GM08714 (cell line): ENCODE results near the gene PCDH19.

ENCODE experiments used
- H3K4me3 ChIP-seq: fragments of 200-500 bp; sonication (Bioruptor generic); 2 replicates; pipeline ENCODE4 v1.5.1; 2014; ENCODE audit warnings: mild to moderate bottlenecking, low read length, inconsistent platforms
- ZNF274 ChIP-seq: IDR thresholded peaks from 2 replicates; pipeline ENCODE4 v1.6.1; 2012; ENCODE audit warnings: mild to moderate bottlenecking, low read depth, low read length

PCDH19 gene

DNA sequence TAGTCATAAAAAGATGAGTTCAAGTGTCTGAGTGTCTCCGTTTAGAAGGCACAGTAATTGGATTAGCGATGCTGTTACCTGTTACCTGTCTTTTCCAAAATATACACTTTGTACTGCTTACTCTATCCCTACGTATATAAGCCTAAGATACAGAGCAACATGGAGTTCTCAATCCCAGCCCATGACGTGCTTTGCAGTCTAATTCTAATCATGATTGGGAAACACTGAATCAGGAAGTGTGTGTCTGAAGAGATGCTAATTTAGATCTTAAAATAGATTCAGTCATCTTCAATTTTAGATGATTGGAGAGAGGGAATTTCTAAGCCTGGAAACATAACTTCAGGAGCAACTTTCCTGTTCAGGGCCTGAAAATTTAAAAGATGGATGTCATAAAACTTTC is 115.1 kb downstream of the PCDH19 start:
- TF ChIP-seq ZNF274: no peak
- H3K4me3 ChIP-seq: no peak overlapping the region

DNA sequence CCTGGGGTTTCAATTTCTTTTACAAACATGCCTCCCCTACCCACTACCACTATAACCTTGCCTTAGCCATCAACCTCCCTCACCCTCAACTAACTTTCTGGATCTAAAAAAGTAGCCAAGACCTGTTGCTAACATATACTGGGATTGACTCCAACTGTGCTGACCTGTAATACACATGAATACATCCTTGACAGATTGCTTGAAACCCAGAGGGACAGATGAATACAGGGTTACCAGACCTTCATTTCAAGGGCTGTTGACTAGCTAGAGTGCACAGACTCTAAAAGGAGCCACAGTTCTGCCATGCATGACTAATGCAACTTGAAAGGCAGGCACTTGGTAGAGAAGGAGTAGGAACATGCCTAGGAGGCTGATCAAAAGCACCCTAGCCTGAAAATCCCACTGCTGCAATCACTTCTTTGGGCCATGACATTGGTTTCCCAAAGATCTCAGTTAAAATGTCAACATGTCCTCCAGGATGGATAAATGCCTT is 121.0 kb downstream of the PCDH19 start:
- TF ChIP-seq ZNF274: no peak

DNA sequence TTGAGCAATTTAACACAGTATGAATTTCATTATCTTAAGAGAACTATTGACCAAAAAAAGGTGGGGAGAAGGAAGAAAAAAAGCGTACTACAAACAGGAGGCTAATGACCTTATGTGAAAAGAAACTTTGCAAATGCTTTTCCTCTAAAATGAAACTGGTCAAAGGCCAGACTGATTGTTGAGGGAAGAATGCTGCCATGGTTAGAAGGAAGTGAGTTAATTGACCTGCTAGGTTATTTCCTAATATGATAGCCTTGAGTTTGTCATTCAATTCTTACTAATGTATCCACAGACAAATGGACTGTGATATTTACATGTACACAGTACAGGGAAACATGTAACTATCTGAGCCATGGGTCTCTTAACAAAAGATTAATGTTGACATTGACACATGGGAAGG is 132.8 kb downstream of the PCDH19 start:
- no peak overlapping the region for H3K4me3 ChIP-seq
- no peak for TF ChIP-seq ZNF274

More for the DNA sequence above, 121.0 kb downstream of the PCDH19 start:
- no peak overlapping the region for H3K4me3 ChIP-seq

DNA sequence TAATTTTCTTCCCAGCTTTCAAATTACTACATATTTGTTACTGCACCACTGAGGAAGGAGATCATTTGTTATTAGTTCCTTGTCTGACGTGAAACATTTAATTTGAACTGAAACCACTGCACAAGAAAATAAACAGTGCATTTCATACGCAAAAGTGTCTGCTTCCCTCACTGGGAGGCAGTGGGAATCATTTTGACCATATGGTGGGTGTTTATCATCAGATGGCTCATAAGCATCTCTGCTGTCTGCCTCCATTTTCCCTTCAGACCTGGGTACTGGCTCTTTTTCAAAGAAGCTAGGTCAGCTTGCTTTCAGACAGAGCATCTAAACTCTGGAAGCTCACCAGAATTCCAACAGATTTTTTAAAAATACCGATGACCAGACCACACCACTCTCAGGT is 135.2 kb downstream of the PCDH19 start:
- no peak overlapping the region for H3K4me3 ChIP-seq
- TF ChIP-seq ZNF274: no peak

DNA sequence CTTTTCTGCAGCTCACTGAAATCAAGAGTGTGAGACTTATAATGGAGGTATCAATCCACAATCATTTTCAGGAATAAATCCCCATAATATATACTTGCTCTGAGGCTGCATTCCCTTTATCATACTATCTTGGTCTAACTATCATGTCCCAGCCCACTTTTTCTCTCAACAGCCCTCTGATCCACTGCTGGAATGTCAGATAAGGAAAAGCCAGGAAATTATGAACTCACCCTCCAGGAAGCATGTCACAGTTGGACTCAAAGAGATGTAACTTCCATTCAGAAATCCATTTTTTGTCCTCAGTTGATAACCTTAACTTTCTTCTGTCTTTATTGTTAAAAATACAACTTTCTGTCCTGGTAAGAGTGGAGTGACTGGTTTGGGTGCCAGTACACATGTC is 144.9 kb downstream of the PCDH19 start:
- H3K4me3 ChIP-seq: no peak overlapping the region
- no peak for TF ChIP-seq ZNF274

DNA sequence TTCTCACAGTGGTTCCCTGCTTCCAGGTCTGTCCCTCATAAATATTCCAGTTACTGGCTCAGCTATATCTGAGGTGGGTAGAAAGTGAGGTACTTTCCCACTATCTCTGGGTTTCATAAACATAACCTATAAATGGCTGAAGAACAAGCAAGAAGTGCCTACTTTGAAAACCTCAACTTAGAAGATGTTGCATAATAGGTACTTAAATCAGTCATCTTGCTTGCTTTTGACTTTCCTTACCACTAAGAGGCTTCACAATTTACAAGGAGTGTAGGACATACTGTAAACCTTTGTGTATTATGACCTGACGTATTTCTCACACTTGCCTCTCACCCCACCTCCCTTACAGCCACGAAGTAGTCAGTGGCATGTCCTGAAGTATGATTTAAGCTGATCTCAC is 145.9 kb downstream of the PCDH19 start:
- TF ChIP-seq ZNF274: no peak
- no peak overlapping the region for H3K4me3 ChIP-seq

DNA sequence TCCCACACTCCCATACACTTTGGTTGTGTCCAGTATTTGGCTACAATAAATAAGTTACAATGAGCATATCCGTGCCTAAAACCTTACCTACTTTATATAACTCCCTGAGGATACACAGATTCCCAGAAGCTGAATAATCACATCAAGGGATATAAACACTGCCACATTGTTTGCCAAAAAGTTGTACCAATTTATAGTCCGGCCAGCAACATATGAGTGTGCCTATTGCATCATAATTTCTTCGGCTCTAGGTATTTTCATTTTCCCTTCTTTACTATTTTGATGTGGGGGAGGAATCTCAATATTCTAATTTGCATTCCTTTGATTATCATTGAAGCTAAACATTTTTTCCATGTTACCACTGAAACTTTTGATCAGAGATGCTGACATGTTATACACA is 146.4 kb downstream of the PCDH19 start:
- TF ChIP-seq ZNF274: no peak
- no peak overlapping the region for H3K4me3 ChIP-seq

DNA sequence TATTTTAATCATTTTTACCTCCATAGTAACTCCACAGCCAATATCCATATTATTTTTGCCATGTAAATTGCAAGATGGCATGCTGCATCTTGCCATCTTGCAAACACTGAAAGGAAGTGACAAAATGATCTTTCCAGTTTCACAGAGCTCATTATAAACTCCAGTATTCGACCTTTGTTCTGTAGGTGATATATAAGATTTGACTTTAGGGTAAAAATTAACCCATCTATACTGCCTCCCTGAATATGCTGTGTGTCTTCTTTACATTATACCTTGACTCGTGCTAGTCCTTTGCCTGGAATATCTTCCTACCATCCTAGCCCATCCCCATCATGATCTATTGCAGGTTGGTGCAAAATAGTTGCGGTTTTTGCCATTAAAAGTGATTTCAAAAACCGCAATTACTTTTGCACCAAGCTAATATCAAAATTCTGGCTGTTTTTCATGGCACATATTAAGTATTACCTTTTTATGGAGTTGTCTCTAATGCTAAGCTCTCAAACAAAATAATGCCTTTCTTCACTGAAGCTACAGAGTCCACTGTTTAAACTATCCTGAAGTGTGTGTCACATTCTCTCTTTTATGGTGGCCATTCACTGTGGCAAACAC is 161.1 kb downstream of the PCDH19 start:
- no peak overlapping the region for H3K4me3 ChIP-seq
- TF ChIP-seq ZNF274: no peak

DNA sequence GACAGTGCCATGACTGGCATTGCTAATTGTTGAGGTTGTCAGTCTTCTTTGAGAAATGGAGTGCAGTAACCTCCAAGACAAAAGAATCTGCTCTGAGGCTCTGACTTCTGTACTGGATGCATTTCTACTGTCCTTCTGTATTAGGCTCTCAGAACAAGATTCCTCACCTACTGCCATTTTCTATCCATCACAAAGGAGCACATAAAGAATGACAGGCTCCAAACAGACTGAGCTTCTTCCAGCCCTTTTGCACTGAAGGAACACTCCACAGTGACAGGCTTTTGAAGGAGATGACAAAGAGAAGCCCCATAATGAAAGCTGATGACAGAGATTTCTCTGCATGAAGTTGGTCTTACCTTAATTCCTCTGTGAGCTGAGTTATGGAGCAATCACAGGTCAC is 162.2 kb downstream of the PCDH19 start:
- no peak overlapping the region for H3K4me3 ChIP-seq
- TF ChIP-seq ZNF274: no peak

DNA sequence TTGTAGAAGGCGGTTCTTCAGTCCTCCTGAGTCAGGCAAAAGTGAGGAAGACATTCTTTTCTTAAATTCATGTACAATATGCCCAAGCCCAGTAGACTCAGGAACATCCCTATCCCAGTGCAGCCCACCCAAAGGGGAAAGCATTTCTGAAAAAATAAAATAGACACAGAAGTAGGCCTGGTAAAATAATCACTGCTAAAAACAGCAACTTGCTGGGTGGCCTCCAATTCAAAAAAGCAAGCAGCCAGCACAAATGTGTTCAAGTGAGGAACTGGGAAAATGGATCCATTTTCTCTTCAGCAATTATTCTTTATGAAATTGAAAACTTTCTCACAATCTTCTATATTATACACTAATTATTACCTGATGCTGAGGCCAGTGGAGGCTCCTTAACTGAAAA is 165.4 kb downstream of the PCDH19 start:
- no peak overlapping the region for H3K4me3 ChIP-seq
- no peak for TF ChIP-seq ZNF274
